GM19328 (cell line): ENCODE measurements around the gene ZNF775.
A peak's percentile ranks its signal among the peaks of the same experiment; 100 is the strongest.

Experiments
- ATAC-seq: cut with Tn5 transposase; IDR thresholded peaks from one replicate; pipeline ENCODE4 v1.9.1; 2021; ENCODE audit warnings: mild to moderate bottlenecking, moderate library complexity; ENCODE audit not compliant: unreplicated experiment

ZNF775 gene

GRCh38 chr7:150368884-150369747 is 10.0 kb upstream of the ZNF775 start:
- peak; percentile 30 for ATAC-seq

- no peak for ATAC-seq
Measured at GRCh38 chr7:150369748-150370501, 9.2 kb upstream of the ZNF775 start.

- ATAC-seq, result no peak
Measured at GRCh38 chr7:150370612-150371071, 8.5 kb upstream of the ZNF775 start.

- no peak for ATAC-seq
Measured at GRCh38 chr7:150371131-150371995, 7.8 kb upstream of the ZNF775 start.

GRCh38 chr7:150371996-150372270 is 7.2 kb upstream of the ZNF775 start:
- no peak for ATAC-seq

GRCh38 chr7:150372271-150373048 is 6.7 kb upstream of the ZNF775 start:
- ATAC-seq, result no peak

GRCh38 chr7:150373049-150373801 is 5.9 kb upstream of the ZNF775 start:
- no peak for ATAC-seq

GRCh38 chr7:150374026-150374425 is 5.1 kb upstream of the ZNF775 start:
- no peak for ATAC-seq

- no peak for ATAC-seq
Measured at GRCh38 chr7:150374472-150374871, 4.7 kb upstream of the ZNF775 start.

GRCh38 chr7:150375662-150376521 is 3.2 kb upstream of the ZNF775 start:
- no peak for ATAC-seq

- no peak for ATAC-seq
Measured at GRCh38 chr7:150376560-150376959, 2.6 kb upstream of the ZNF775 start.

GRCh38 chr7:150377196-150377595 is 1.9 kb upstream of the ZNF775 start:
- no peak for ATAC-seq

GRCh38 chr7:150377635-150378034 is 1.5 kb upstream of the ZNF775 start:
- ATAC-seq, result no peak

- ATAC-seq, result no peak
Measured at GRCh38 chr7:150378115-150378852, 846 bp upstream of the ZNF775 start.

GRCh38 chr7:150379441-150380379 is 580 bp downstream of the ZNF775 start:
- peak; percentile 1 for ATAC-seq

GRCh38 chr7:150380463-150380862 is 1.3 kb downstream of the ZNF775 start:
- ATAC-seq, result no peak

- ATAC-seq, result no peak
Measured at GRCh38 chr7:150381096-150381495, 2.0 kb downstream of the ZNF775 start.
